ENCODE data around the gene PCNX2. TPM values are rescaled to one million over a fixed set of nuclear protein-coding genes. Genes with fewer than 3 reads are reported as not detected.

The PCNX2 gene
- total RNA-seq, 1 experiment from 2014 or later, result 20.2 TPM

- DNase-seq (ENCODE audit: low spot score), result no peak
These were observed 234.3 kb downstream of the PCNX2 start for GRCh38 chr1:233061265-233061664.

GRCh38 chr1:233060461-233060994 is 235.0 kb downstream of the PCNX2 start:
- no peak for DNase-seq (ENCODE audit: low spot score)

GRCh38 chr1:233057836-233058235 is 237.7 kb downstream of the PCNX2 start:
- no peak for DNase-seq (ENCODE audit: low spot score)

GRCh38 chr1:233055879-233056641 is 239.5 kb downstream of the PCNX2 start:
- DNase-seq (ENCODE audit: low spot score), result no peak

- DNase-seq (ENCODE audit: low spot score), result no peak
These were observed 249.9 kb downstream of the PCNX2 start for GRCh38 chr1:233045588-233045987.

GRCh38 chr1:233042834-233043233 is 252.7 kb downstream of the PCNX2 start:
- no peak for DNase-seq (ENCODE audit: low spot score)

- DNase-seq (ENCODE audit: low spot score), result no peak
These were observed 255.0 kb downstream of the PCNX2 start for GRCh38 chr1:233040494-233040893.

GRCh38 chr1:233038581-233038980 is 256.9 kb downstream of the PCNX2 start:
- no peak for DNase-seq (ENCODE audit: low spot score)

GRCh38 chr1:233037843-233038242 is 257.7 kb downstream of the PCNX2 start:
- no peak for DNase-seq (ENCODE audit: low spot score)

- DNase-seq (ENCODE audit: low spot score), result no peak
These were observed 260.7 kb downstream of the PCNX2 start for GRCh38 chr1:233034836-233035235.

- DNase-seq (ENCODE audit: low spot score), result no peak
These were observed 262.2 kb downstream of the PCNX2 start for GRCh38 chr1:233033361-233033760.

- DNase-seq (ENCODE audit: low spot score), result no peak
These were observed 262.6 kb downstream of the PCNX2 start for GRCh38 chr1:233032916-233033315.

- no peak for DNase-seq (ENCODE audit: low spot score)
These were observed 264.0 kb downstream of the PCNX2 start for GRCh38 chr1:233031521-233031920.

GRCh38 chr1:233027046-233027445 is 268.5 kb downstream of the PCNX2 start:
- DNase-seq (ENCODE audit: low spot score), result no peak

- DNase-seq (ENCODE audit: low spot score), result no peak
These were observed 270.0 kb downstream of the PCNX2 start for GRCh38 chr1:233025567-233025966.

GRCh38 chr1:233025157-233025556 is 270.4 kb downstream of the PCNX2 start:
- DNase-seq (ENCODE audit: low spot score), result peak; percentile 75

GRCh38 chr1:233024199-233024598 is 271.3 kb downstream of the PCNX2 start:
- no peak for DNase-seq (ENCODE audit: low spot score)

GRCh38 chr1:233022246-233022645 is 273.3 kb downstream of the PCNX2 start:
- no peak for DNase-seq (ENCODE audit: low spot score)

GRCh38 chr1:233020426-233020825 is 275.1 kb downstream of the PCNX2 start:
- no peak for DNase-seq (ENCODE audit: low spot score)

GRCh38 chr1:233019778-233020325 is 275.7 kb downstream of the PCNX2 start:
- DNase-seq (ENCODE audit: low spot score), result no peak

GRCh38 chr1:233019083-233019482 is 276.4 kb downstream of the PCNX2 start:
- no peak for DNase-seq (ENCODE audit: low spot score)

- no peak for DNase-seq (ENCODE audit: low spot score)
These were observed 278.7 kb downstream of the PCNX2 start for GRCh38 chr1:233016798-233017197.

GRCh38 chr1:233015965-233016364 is 279.6 kb downstream of the PCNX2 start:
- no peak for DNase-seq (ENCODE audit: low spot score)

All from HT-29 (cell line).